GM23248 (cell line): Measurements from ENCODE around the gene PLBD1. TPM values are rescaled to one million over a fixed set of nuclear protein-coding genes. Genes with fewer than 3 reads are reported as not detected.

Source experiments
- DNase-seq: peaks from one replicate; pipeline ENCODE4 v3.0.0-alpha.2; 2015
- H2AFZ ChIP-seq: fragments of 200-600 bp; sonication (generic); 2 replicates; pipeline ENCODE4 v1.6.1; 2016; ENCODE audit warnings: antibody characterized with exemption
- H3F3A ChIP-seq: fragments of 200-600 bp; sonication (generic); 2 replicates; pipeline ENCODE4 v1.6.1; 2016; ENCODE audit warnings: mild to moderate bottlenecking, antibody characterized with exemption, mixed run types; ENCODE audit not compliant: insufficient read depth
- H3K27ac ChIP-seq: fragments of 200-600 bp; sonication (generic); 2 replicates; pipeline ENCODE4 v1.5.1; 2016; ENCODE audit warnings: mild to moderate bottlenecking
- H3K27me3 ChIP-seq: fragments of 200-600 bp; sonication (generic); replicated peaks from 2 replicates; pipeline ENCODE4 v1.6.1; 2016; ENCODE audit warnings: mild to moderate bottlenecking; ENCODE audit not compliant: insufficient read depth
- H3K36me3 ChIP-seq: fragments of 200-600 bp; sonication (generic); 2 replicates; pipeline ENCODE4 v1.6.1; 2016; ENCODE audit warnings: low read depth, mild to moderate bottlenecking
- H3K4me1 ChIP-seq: fragments of 200-600 bp; sonication (generic); 2 replicates; pipeline ENCODE4 v1.6.1; 2016; ENCODE audit warnings: mild to moderate bottlenecking; ENCODE audit not compliant: insufficient read depth
- H3K4me2 ChIP-seq: fragments of 200-600 bp; sonication (generic); one replicate; pipeline ENCODE4 v1.6.1; 2016; ENCODE audit warnings: mild to moderate bottlenecking; ENCODE audit not compliant: unreplicated experiment
- H3K4me3 ChIP-seq: fragments of 200-600 bp; sonication (generic); 2 replicates; pipeline ENCODE4 v1.5.1; 2016; ENCODE audit warnings: mild to moderate bottlenecking
- H3K79me2 ChIP-seq: fragments of 200-600 bp; sonication (generic); 2 replicates; pipeline ENCODE4 v1.6.1; 2016; ENCODE audit warnings: mild to moderate bottlenecking; ENCODE audit not compliant: insufficient read depth
- H3K9ac ChIP-seq: fragments of 200-600 bp; sonication (generic); 2 replicates; pipeline ENCODE4 v1.6.1; 2016; ENCODE audit warnings: mild to moderate bottlenecking
- H3K9me2 ChIP-seq: fragments of 200-600 bp; sonication (generic); 2 replicates; pipeline ENCODE4 v1.6.1; 2016; ENCODE audit warnings: mixed run types, mild to moderate bottlenecking, moderate library complexity; ENCODE audit not compliant: insufficient read depth
- H3K9me3 ChIP-seq: fragments of 200-600 bp; sonication (generic); one replicate; pipeline ENCODE4 v1.6.1; 2017; ENCODE audit warnings: low read depth
- H4K20me1 ChIP-seq: fragments of 200-600 bp; sonication (generic); 2 replicates; pipeline ENCODE4 v1.6.0; 2016; ENCODE audit not compliant: insufficient read depth
- EZH2 ChIP-seq: fragments of 200-600 bp; sonication (generic); IDR thresholded peaks from 2 replicates; pipeline ENCODE4 v1.6.1; 2018; ENCODE audit warnings: antibody characterized with exemption, mild to moderate bottlenecking; ENCODE audit not compliant: insufficient read depth, poor library complexity, severe bottlenecking
- EZH2phosphoT487 ChIP-seq: fragments of 200-600 bp; sonication (generic); IDR thresholded peaks from 2 replicates; pipeline ENCODE4 v1.6.1; 2018; ENCODE audit warnings: antibody characterized with exemption, moderate library complexity, mild to moderate bottlenecking, low read depth; ENCODE audit not compliant: insufficient read depth
- WGBS, 2 experiments: methylation state at CpG; one replicate each; pipeline ENCODE4 v1.1.6; 2015 to 2017; ENCODE audit warnings: low lambda C conversion rate in 2 of 2, low coverage in 1 of 2; ENCODE audit errors: missing lambda C conversion rate in 2 of 2; 5-methylcytosine and 5-hydroxymethylcytosine counted together
- in situ Hi-C: fragments of 300-500 bp; cut with MboI; formaldehyde crosslinking; loops from 2 replicates; pipeline ENCODE4 v1.15.0; 2020
- polyA plus RNA-seq: library from polyadenylated mRNA; unstranded; fragments of >200 nt; fragmentation: Nextera tagmentation; extraction: Ambion mirVana; gene quantifications from 2 replicates; pipeline ENCODE4 v1.2.1, GENCODE V29; 2016
- total RNA-seq: library from RNA; depleted of rRNA; stranded (reverse); fragments of >200 nt; shearing (Covaris generic); gene quantifications from 2 replicates; pipeline ENCODE4 v1.2.3, GENCODE V29; 2014

PLBD1 gene
- total and polyA plus RNA-seq, 2 experiments from 2014 or later, result 0.13 to 0.65 TPM

- Histone ChIP-seq H3K79me2 (no peaks in the 10 kb centered on the region), H3K9me3 (no peaks in the 10 kb centered on the region), H3F3A (no peaks in the 10 kb centered on the region), H3K27me3 (no peaks in the 10 kb centered on the region), H3K4me3 (no peak overlapping the region), H3K36me3 (no peaks in the 10 kb centered on the region), H4K20me1 (no peaks in the 10 kb centered on the region), H3K9ac (no peak overlapping the region), H3K4me2 (no peak overlapping the region), H3K27ac (no peak overlapping the region), H2AFZ (no peak overlapping the region), H3K9me2 (no peaks in the 10 kb centered on the region), H3K4me1 (no peaks in the 10 kb centered on the region)
- DNase-seq, result no peak
- in situ Hi-C loops, result no loop called here
- TF ChIP-seq EZH2phosphoT487 (no peak), EZH2 (no peak)
- 30 to 33% methylated on average over 3 of the region's 3 CpGs for WGBS, 2 experiments
These were observed 20.9 kb upstream of the PLBD1 start for GRCh38 chr12:14588571-14588970.

- Histone ChIP-seq H3K4me2 (no peak overlapping the region), H3K79me2 (no peaks in the 10 kb centered on the region), H3K36me3 (no peaks in the 10 kb centered on the region), H3K4me3 (no peak overlapping the region), H3K9ac (no peak overlapping the region), H2AFZ (no peak overlapping the region), H3K9me3 (no peaks in the 10 kb centered on the region), H3K27me3 (no peaks in the 10 kb centered on the region), H3K27ac (no peak overlapping the region), H3K9me2 (no peaks in the 10 kb centered on the region), H4K20me1 (no peaks in the 10 kb centered on the region), H3K4me1 (no peaks in the 10 kb centered on the region), H3F3A (no peaks in the 10 kb centered on the region)
- in situ Hi-C loops, result no loop called here
- DNase-seq, result no peak
- TF ChIP-seq EZH2 (no peak), EZH2phosphoT487 (no peak)
- 72 to 78% methylated on average over 8 of the region's 8 CpGs for WGBS, 2 experiments
These were observed 11.0 kb upstream of the PLBD1 start for GRCh38 chr12:14578646-14579045.

DNA sequence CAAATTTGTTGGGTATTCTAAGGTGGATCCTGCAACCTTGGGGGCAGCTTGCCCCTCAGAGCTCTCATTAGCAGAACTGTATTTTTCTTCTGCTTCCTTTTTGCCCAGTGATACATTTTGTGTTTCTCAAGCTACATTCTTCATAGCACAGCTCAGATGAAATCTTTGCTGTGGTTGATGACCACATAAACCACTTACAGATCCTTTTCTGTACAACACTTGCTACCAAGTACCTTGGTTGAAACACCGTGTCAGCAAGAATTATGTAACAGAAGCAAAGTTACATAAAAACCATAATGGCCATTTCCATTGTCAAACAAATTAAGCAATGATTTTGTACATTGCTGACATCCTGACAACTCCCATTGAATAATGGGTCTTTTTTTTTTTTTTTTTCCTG is 9.7 kb upstream of the PLBD1 start:
- DNase-seq, result peak; percentile 13
- H3K4me1 ChIP-seq, result no peaks in the 10 kb centered on the region
- no peaks in the 10 kb centered on the region for H3K9me3 ChIP-seq
- H2AFZ ChIP-seq, result no peak overlapping the region
- in situ Hi-C loops, result no loop called here
- H3K27me3 ChIP-seq, result no peaks in the 10 kb centered on the region
- no peaks in the 10 kb centered on the region for H3K9me2 ChIP-seq
- H3K36me3 ChIP-seq, result no peaks in the 10 kb centered on the region
- no peaks in the 10 kb centered on the region for H4K20me1 ChIP-seq
- no peak for TF ChIP-seq EZH2
- TF ChIP-seq EZH2phosphoT487, result no peak
- no peaks in the 10 kb centered on the region for H3F3A ChIP-seq
- H3K27ac ChIP-seq, result no peak overlapping the region
- no peaks in the 10 kb centered on the region for H3K79me2 ChIP-seq
- no peak overlapping the region for H3K4me3 ChIP-seq
- H3K4me2 ChIP-seq, result no peak overlapping the region
- no peak overlapping the region for H3K9ac ChIP-seq
- 30 to 35% methylated on average over 1 of the region's 1 CpG for WGBS, 2 experiments

GRCh38 chr12:14576896-14577295 is 9.2 kb upstream of the PLBD1 start:
- WGBS, 2 experiments, result 44% methylated on average over 8 of the region's 8 CpGs
- no peak for DNase-seq
- in situ Hi-C loops, result no loop called here

GRCh38 chr12:14575585-14575984 is 7.9 kb upstream of the PLBD1 start:
- no peak overlapping the region for H3K4me2 ChIP-seq
- H3K36me3 ChIP-seq, result no peaks in the 10 kb centered on the region
- H3K79me2 ChIP-seq, result no peaks in the 10 kb centered on the region
- H3K9ac ChIP-seq, result no peak overlapping the region
- no peak overlapping the region for H3K4me3 ChIP-seq
- in situ Hi-C loops, result no loop called here
- H2AFZ ChIP-seq, result no peak overlapping the region
- H4K20me1 ChIP-seq, result no peaks in the 10 kb centered on the region
- WGBS, 2 experiments, result 0 to 19% methylated on average over 1 of the region's 1 CpG
- DNase-seq, result no peak
- no peaks in the 10 kb centered on the region for H3K27me3 ChIP-seq
- no peak for TF ChIP-seq EZH2
- TF ChIP-seq EZH2phosphoT487, result no peak
- H3K4me1 ChIP-seq, result no peaks in the 10 kb centered on the region
- H3K27ac ChIP-seq, result no peak overlapping the region
- H3K9me3 ChIP-seq, result no peaks in the 10 kb centered on the region
- H3F3A ChIP-seq, result no peaks in the 10 kb centered on the region
- no peaks in the 10 kb centered on the region for H3K9me2 ChIP-seq

More at GRCh38 chr12:14576896-14577295, 9.2 kb upstream of the PLBD1 start:
- no peaks in the 10 kb centered on the region for H3K79me2 ChIP-seq
- H3K9me3 ChIP-seq, result no peaks in the 10 kb centered on the region
- H3K27me3 ChIP-seq, result no peaks in the 10 kb centered on the region
- H3K36me3 ChIP-seq, result no peaks in the 10 kb centered on the region
- H3K4me3 ChIP-seq, result no peak overlapping the region
- TF ChIP-seq EZH2 (no peak), EZH2phosphoT487 (no peak)
- H2AFZ ChIP-seq, result no peak overlapping the region
- H3K9ac ChIP-seq, result no peak overlapping the region
- no peaks in the 10 kb centered on the region for H3F3A ChIP-seq
- no peaks in the 10 kb centered on the region for H4K20me1 ChIP-seq
- no peak overlapping the region for H3K4me2 ChIP-seq
- H3K9me2 ChIP-seq, result no peaks in the 10 kb centered on the region
- no peaks in the 10 kb centered on the region for H3K4me1 ChIP-seq
- no peak overlapping the region for H3K27ac ChIP-seq
